ENCODE results near the gene MRPS18A.

The MRPS18A gene

GRCh38 chr6:43687437-43688347, at the start of gene MRPS18A:
Gene MRPS18A, minus strand, starts transcription at chr6:43687791. Its CDS starts 12 bp downstream, at chr6:43687779.
- FAIRE-seq, result peak; percentile 71

- FAIRE-seq, result no peak
These were observed 49.3 kb upstream of the MRPS18A start for GRCh38 chr6:43736844-43737243.

- no peak for FAIRE-seq
These were observed 48.7 kb upstream of the MRPS18A start for GRCh38 chr6:43736211-43736786.

- FAIRE-seq, result no peak
These were observed 48.1 kb upstream of the MRPS18A start for GRCh38 chr6:43735642-43736199.

GRCh38 chr6:43734294-43734665, 46.7 kb upstream of the MRPS18A start:
- no peak for FAIRE-seq

GRCh38 chr6:43733471-43734293, 46.1 kb upstream of the MRPS18A start:
- no peak for FAIRE-seq

- no peak for FAIRE-seq
These were observed 43.0 kb upstream of the MRPS18A start for GRCh38 chr6:43730634-43731033.

- no peak for FAIRE-seq
These were observed 41.9 kb upstream of the MRPS18A start for GRCh38 chr6:43729537-43729936.

GRCh38 chr6:43728586-43728985, 41.0 kb upstream of the MRPS18A start:
- FAIRE-seq, result no peak

- no peak for FAIRE-seq
These were observed 40.0 kb upstream of the MRPS18A start for GRCh38 chr6:43727634-43728033.

GRCh38 chr6:43725643-43726580, 38.3 kb upstream of the MRPS18A start:
- no peak for FAIRE-seq

- no peak for FAIRE-seq
These were observed 37.5 kb upstream of the MRPS18A start for GRCh38 chr6:43724914-43725642.

- FAIRE-seq, result no peak
These were observed 36.8 kb upstream of the MRPS18A start for GRCh38 chr6:43724354-43724753.

- FAIRE-seq, result no peak
These were observed 36.2 kb upstream of the MRPS18A start for GRCh38 chr6:43723737-43724295.

- FAIRE-seq, result no peak
These were observed 35.4 kb upstream of the MRPS18A start for GRCh38 chr6:43722920-43723545.

- FAIRE-seq, result no peak
These were observed 33.4 kb upstream of the MRPS18A start for GRCh38 chr6:43720999-43721398.

GRCh38 chr6:43719511-43719910, 31.9 kb upstream of the MRPS18A start:
- FAIRE-seq, result no peak

- FAIRE-seq, result no peak
These were observed 31.0 kb upstream of the MRPS18A start for GRCh38 chr6:43718387-43719105.

- FAIRE-seq, result no peak
These were observed 30.2 kb upstream of the MRPS18A start for GRCh38 chr6:43717822-43718221.

GRCh38 chr6:43717389-43717788, 29.8 kb upstream of the MRPS18A start:
- no peak for FAIRE-seq

Measured in G401.6 (cell line).